ENCODE data around the gene GBF1. TPM values are rescaled to one million over a fixed set of nuclear protein-coding genes. Genes with fewer than 3 reads are reported as not detected.
"Not testable (repeated sequence)": the region's sequence is repeated elsewhere in the genome, so short reads cannot be mapped to it uniquely, and the experiment has no call there.

Gene GBF1
- total RNA-seq, 1 donor from 2014 or later: 24.0 TPM

- peak; percentile 59 for ATAC-seq
These were observed 13.7 kb upstream of the GBF1 start for GRCh38 chr10:102231357-102232318.

- ATAC-seq: no peak
These were observed 11.3 kb upstream of the GBF1 start for GRCh38 chr10:102233997-102234396.

GRCh38 chr10:102234888-102235597 lies 10.3 kb upstream of the GBF1 start:
- ATAC-seq: no peak

- ATAC-seq: peak; percentile 88
These were observed 9.8 kb upstream of the GBF1 start for GRCh38 chr10:102235598-102235920.

- no peak for ATAC-seq
These were observed 9.3 kb upstream of the GBF1 start for GRCh38 chr10:102236006-102236405.

GRCh38 chr10:102237711-102238252 lies 7.5 kb upstream of the GBF1 start:
- no peak for ATAC-seq

GRCh38 chr10:102240467-102241031 lies 4.8 kb upstream of the GBF1 start:
- no peak for ATAC-seq

- no peak for ATAC-seq
These were observed 4.3 kb upstream of the GBF1 start for GRCh38 chr10:102241032-102241443.

- peak; percentile 79 for ATAC-seq
These were observed 3.8 kb upstream of the GBF1 start, which contains the start of gene PITX3 for GRCh38 chr10:102241444-102242117. PITX3 (minus strand) TSS chr10:102241512; CDS start chr10:102232080, 9,432 bp downstream.

GRCh38 chr10:102242118-102242485 lies 3.2 kb upstream of the GBF1 start:
- ATAC-seq: no peak

GRCh38 chr10:102243309-102243708 lies 2.0 kb upstream of the GBF1 start:
- ATAC-seq: no peak

- no peak for ATAC-seq
These were observed 560 bp downstream of the GBF1 start for GRCh38 chr10:102245932-102246251.

- no peak for ATAC-seq
These were observed 929 bp downstream of the GBF1 start for GRCh38 chr10:102246261-102246660.

GRCh38 chr10:102247734-102248133 lies 2.4 kb downstream of the GBF1 start:
- ATAC-seq: no peak

- not testable (repeated sequence) for ATAC-seq
These were observed 7.2 kb downstream of the GBF1 start for GRCh38 chr10:102252508-102252907.

GRCh38 chr10:102254426-102254825 lies 9.1 kb downstream of the GBF1 start:
- ATAC-seq: no peak

- ATAC-seq: no peak
These were observed 10.1 kb downstream of the GBF1 start for GRCh38 chr10:102255404-102255803.

GRCh38 chr10:102261196-102261595 lies 15.9 kb downstream of the GBF1 start:
- ATAC-seq: no peak

- ATAC-seq: no peak
These were observed 16.5 kb downstream of the GBF1 start for GRCh38 chr10:102261842-102262241.

GRCh38 chr10:102262744-102263370 lies 17.5 kb downstream of the GBF1 start:
- no peak for ATAC-seq

GRCh38 chr10:102264371-102264770 lies 19.0 kb downstream of the GBF1 start:
- no peak for ATAC-seq

- ATAC-seq: no peak
These were observed 21.3 kb downstream of the GBF1 start for GRCh38 chr10:102266670-102267069.

All from esophagus mucosa (tissue), 1 donor.